NCI-H2227 treated with DMSO at 0.1 percent for 48 hours (cell line): ENCODE results near the gene SLC10A3.

Source experiments
- DNase-seq: peaks from one replicate; lab custom pipeline; 2025; lab: John Stamatoyannopoulos, UW

SLC10A3 gene

DNA sequence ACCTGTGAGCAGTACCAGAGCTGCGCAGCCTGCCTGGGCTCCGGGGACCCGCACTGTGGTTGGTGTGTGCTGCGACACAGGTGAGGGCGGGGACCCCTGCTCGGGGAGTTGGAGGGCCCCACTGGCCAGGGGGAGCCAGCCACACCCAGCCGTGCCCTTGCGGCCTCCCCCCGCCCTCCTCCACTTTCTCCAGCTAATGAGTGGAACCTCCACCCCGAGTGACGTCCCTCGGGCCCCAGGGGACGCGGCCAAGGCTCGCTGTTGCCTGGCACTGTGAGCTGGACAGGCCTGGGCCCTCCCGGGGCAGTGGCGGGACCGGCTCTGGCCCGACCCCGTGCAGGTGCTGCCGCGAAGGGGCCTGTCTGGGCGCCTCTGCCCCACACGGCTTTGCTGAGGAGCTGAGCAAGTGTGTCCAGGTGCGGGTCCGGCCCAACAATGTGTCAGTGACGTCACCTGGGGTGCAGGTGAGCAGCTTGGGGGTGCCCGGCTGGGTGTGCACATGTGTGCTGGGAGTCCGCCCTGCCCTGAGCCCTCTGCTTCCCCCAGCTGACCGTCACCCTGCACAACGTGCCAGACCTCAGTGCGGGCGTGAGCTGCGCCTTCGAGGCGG is 26.7 kb downstream of the SLC10A3 start:
- DNase-seq: no peak

DNA sequence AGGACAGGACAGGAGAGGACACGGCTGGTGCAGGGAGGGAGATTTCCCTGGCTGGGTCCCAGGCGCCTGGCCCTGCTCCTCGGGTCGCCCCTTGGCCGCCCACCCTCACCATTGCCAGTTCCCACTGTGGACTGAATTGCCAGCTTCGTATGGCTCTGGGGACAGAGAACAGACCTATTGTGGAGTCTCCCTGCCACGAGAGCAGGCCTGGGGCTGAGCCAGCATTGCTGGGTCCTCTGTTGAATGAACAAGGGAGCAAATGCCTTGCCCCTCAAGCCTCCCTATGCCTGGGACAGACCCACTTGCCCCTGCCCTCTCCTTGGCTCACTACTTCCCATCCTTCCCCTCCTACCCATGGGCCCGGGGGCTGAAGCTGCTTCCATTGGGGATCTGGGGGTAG is 28.0 kb downstream of the SLC10A3 start:
- DNase-seq: no peak

DNA sequence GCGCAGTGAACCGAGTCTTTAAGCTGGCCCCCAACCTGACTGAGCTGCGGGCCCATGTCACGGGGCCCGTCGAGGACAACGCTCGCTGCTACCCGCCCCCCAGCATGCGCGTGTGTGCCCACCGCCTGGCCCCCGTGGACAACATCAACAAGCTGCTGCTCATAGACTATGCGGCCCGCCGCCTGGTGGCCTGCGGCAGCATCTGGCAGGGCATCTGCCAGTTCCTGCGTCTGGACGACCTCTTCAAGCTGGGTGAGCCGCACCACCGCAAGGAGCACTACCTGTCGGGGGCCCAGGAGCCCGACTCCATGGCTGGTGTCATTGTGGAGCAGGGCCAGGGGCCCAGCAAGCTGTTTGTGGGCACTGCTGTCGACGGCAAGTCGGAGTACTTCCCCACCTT is 30.1 kb downstream of the SLC10A3 start:
- DNase-seq: no peak

DNA sequence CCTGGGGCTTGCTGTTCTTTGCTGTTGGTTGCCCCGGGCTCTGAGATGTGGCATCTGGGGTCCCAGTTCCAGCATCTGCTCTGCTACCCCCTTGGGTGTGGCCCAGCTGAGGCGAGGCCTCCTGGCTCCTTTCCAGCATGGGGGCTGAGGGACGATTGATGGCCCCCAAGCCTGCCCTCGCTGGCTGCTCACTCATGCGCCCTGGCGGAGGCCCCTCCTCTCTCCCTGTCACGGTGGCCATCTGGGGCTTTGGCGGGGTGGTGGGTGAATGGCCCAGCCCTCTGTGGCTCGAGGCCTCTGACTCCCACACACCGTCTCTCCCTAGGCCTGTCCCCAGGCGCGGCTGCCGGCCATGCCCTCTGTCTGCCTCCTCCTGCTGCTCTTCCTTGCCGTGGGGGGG is 30.6 kb downstream of the SLC10A3 start:
- no peak for DNase-seq

DNA sequence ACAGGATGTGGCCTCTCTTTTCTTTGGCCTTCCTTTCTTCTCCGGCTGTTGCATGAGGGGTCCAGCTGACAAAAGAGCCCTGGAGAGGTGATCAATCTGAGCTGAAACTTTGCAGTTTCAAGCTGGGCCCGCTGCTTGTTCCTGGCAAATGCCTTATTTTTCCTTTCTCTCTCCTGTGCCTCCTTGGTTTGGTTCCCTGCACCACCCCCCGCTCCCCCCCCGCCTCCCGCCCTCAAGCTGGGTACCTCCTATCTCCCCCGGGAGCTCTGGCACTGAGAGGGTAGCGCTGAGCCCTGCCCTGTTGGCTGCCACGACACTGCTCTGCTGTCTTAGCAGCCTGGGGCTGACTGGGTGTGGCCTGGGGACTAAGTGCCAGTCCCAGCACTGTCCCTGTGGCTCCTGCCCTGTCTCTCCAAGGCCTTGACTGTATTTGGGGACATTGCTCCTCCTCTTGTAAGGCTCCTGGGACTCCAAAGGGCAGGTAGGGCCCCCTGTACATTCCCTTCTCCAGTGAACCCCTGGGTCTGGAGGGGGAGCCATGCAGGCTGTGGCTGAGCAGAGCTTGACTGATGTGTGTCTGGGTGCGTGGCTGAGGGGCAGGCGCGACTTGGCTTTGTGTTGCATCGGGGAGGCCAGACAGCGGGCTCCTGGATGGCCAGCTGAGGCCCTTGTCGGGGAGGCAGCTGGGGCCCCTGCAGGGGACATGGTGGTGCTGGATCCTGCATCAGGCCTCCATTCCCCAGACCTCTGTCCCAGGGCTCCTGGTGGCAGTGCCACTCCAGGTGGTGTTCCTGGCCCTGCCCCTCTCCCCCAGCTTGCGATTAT is 31.3 kb downstream of the SLC10A3 start:
- DNase-seq: peak; percentile 7

DNA sequence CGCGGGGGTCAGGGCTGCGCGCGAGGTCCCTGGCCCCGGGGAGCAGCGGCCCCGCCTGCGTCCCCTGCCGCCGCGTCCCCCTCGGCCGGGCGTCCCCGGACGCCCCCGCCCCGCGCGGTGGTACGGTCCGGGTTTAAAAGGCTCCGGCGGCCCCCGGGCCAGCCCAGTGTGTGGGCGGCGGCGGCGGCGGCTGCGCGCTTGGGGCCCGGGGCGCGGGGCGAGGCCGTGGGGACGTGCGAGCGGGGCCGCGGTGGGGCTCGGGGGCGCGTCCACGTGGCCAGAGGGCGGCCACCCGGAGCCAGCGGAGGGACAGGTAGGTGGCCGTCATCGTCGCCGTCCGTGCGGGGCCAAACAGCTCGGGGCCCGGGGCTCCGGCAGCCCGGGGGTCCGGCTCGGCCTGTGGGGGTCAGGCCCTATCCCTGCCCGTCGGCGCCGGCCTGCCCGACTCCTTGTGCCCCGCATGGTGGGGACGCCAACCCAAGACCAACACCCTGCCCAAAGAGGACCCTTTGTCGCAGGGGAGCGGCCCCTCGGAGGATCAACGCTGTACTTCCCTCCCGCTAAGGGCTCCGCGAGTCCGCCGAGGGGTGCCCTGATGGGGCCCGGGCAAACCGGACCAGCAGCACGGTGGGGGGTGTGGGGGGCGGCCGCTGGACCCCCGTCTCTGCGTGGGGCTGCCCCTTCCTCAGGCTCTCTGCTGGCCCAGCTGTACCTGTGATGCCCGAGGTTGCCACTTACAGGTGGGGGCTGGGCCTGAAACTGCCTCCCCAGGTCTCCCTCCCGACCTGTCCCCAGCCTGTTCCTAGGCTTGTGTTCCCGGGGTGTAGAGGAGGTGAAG is 32.1 kb downstream of the SLC10A3 start, which contains the start of gene PLXNA3:
PLXNA3 (plus strand) TSS at position 166 of the 838 bp plus-strand sequence. CDS start 1,903 bp downstream, outside the sequence.
- no peak for DNase-seq

DNA sequence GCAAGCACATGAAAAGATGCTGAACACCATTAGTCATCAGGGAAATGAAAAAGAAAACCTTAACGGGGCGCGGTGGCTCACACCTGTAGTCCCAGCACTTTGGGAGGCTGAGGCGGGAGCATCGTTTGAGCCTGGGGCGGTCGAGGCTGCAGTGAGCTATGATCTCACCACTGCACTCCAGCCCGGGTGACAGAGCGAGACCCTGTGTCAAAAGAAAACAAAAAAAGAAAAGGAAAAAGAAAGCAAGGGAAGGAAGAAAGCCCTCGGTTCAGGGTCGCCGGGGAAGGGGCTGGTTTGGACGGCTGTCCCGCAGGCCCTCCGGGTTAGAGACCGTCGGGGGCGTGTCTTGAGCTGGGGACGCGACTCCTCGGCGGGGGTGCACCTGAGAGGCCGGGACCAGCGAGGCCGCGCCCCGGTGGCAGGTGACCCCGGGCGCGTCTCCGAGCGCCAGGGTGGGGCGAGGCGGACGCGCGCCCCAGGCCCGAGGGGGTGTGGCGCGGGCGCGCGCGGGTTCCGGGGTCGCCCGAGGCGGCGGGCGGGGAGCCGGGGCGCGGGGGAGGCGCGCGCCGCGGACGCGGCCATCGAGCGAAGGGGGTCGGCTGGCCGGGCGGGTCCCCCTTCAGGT is 32.8 kb downstream of the SLC10A3 start:
- no peak for DNase-seq

DNA sequence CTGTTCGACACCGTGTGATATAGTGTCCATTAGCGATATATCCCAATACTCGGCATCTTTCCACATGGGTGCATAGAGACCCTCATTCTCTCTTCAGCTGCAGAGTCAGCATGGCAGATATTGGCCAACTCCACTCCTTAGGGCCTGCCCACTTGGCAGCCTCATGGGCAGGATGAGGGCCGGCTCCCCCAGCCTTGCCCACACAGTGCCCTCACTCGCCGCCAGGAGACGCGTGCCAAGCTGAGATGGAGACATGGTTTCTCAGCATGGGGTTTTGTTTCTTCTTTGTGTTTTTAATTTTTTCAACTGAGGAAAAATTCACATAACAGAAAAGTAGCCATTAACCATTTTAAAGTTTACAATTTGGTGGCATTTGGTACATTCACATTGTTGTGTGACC is 37.6 kb downstream of the SLC10A3 start:
- no peak for DNase-seq

DNA sequence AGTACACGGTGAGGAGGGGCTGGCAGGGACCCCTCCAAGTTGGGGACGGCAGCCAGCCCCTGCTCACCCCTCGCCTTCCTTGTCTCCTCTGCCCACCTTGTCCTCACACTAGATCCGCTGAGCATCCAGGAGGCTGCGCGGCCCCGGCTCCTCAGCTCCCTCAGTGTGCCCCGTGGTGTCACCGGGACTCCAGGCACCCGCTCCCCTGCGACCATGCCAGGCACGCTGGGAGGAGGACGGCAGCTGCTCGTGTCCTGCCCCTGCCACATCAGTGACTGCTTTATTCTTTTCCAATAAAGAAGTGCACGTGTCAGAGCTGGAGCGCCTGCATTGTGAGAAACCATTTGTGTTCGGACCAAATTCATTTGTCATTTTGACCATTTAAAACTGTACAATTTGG is 40.1 kb downstream of the SLC10A3 start:
- no peak for DNase-seq

DNA sequence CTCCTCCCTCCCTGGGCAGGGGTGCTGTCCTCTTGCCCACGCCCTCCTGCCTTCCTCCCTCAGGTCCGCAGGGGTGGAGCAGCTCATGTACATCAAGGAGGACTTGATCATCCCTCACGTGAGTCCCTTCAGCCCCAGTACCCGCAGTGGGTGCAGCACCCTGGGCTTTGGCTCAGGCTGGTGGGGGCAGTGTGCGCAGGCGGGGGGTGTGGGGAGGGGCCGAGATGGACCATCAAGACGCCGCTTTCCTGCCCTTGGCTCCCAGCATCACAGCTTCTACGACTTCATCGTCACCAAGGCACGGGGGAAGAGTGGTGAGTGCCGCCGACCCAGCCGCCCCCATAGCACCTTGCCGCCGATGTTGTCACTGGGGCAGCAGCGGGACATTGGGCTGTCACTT is 40.8 kb downstream of the SLC10A3 start:
- no peak for DNase-seq

DNA sequence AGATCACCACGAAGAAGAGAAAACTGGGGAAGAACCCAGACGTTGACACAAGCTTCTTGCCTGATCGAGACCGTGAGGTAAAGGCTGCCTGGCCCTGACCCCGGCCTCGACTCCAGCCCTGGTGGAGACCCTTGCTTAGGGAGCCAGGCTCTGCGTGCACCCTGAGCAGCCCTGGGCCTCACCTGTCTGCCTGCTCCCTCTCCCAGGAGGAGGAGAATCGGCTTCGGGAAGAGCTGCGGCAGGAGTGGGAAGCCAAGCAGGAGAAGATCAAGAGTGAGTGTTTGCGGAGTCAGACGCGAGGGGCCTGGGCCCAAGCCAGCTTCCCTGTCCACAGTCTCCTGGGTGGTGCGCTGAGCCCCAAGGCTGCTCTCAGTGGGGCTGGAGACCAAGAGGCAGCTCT is 41.9 kb downstream of the SLC10A3 start:
- no peak for DNase-seq

DNA sequence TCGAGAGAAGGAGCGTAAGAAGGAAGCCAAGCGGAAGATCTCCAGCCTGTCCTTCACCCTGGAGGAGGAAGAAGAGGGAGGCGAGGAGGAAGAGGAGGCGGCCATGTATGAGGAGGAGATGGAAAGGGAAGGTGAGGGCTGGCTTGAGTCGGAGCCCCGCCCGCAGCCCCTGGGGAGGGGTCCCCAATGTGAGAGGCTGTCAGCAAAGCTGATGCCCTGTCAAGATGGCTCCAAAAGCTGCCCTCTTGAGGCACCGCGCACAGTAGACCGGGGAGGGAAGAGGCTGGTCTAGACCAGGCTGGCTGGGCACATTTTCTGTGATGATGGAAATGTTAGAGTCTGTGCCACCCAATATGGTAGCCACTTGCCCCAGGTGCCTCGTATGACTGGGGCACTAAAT is 44.0 kb downstream of the SLC10A3 start:
- DNase-seq: no peak

DNA sequence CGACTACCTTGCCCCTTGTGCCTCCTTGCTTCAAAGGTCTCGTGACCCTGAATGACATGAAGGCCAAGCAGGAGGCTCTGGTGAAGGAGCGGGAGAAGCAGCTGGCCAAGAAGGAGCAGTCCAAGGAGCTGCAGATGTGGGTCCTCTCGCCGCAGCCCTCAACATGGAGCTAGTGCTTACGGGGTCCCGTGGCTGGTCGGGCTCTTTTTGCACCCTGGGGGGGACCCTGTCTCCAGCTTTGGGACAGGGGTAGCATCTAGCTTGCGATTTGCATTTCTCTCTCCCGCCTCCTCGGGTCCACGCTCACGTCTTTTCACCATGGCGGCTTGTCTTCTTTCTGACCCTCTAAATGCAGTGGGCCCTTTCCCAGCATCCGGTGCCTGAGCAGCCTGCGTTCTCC is 44.7 kb downstream of the SLC10A3 start:
- DNase-seq: no peak

DNA sequence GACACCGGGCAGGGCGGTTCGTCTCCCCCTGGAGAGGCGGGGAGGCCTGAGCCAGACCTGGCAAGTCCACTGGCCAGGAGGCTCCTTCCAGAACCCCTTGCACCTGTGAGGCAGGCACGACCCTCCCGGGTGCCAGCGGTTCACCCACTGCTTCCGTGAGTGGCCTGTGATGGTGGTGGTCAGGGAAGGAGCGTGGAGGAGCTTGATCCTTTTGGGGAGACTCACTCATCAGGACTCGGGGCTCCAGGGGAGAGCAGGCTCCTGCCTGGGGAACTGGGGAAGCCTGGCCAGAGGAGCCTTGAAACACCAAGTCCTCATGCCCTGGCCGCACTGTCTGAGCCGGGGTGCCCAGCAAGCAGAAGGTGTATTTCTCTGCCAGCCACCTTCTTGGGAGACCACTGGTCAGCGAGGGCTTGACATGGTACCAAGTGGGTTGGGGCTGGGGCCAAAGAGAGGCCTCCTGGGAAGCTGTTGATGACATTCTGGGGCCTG is 45.6 kb downstream of the SLC10A3 start:
- DNase-seq: no peak

DNA sequence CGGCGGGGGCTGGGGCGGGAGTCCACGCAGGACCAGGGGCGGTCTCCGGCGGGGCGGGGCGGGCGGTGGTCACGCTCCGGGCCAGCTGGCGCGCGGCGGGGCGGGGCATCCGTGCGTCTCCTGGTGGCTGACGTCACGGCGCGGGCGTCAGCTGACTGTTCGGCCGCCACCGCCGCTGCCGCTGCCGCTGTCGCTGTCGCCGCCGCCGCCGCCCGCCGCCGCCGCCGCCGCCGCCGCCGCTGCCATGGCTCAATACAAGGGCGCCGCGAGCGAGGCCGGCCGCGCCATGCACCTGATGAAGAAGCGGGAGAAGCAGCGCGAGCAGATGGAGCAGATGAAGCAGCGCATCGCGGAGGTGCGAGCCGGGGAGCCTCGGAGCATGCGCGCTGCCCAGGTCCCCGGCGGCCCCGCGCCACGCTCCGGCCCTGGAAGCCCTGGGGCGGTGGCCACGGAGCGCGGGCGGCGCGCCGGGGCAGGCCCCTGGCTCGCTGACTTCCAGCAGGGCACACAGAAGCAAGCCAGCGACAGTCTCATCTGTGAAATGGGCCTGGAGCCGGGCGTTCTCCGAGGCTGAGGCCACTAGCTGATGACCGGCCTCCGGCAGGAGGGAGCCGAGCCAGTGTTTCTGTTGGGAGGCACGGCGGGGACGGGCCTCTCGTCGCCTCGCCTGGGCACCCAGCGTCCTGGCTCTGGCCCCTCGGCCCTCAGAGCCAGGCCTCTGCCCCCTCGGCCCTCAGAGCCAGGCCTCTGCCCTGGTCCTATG is 46.3 kb downstream of the SLC10A3 start, which contains the start of gene FAM50A:
FAM50A (plus strand) TSS at position 150 of the 763 bp plus-strand sequence; CDS start at position 245, 95 bp downstream.
- peak; percentile 49 for DNase-seq

DNA sequence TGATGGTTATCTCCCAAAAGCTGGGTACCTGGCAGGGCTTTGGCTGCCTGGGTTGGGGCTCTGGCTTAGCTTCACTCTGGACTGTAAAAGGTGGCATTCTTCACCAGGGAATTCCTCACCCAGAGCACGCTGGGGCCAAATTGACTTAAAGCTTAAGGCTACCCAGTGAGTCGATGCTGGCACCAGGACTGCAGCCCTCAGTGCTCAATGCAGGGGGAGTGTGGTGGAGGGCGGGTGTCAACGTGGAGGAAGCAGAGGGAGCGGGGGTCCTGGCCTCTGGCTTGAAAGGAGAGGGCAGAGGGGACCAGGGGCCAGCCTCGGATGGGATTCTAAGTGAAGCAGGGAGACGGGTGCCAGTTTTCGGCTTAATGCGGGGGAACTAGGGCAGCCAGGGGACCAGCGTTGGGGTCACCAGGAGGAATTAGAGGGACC is 46.9 kb downstream of the SLC10A3 start:
- DNase-seq: no peak

DNA sequence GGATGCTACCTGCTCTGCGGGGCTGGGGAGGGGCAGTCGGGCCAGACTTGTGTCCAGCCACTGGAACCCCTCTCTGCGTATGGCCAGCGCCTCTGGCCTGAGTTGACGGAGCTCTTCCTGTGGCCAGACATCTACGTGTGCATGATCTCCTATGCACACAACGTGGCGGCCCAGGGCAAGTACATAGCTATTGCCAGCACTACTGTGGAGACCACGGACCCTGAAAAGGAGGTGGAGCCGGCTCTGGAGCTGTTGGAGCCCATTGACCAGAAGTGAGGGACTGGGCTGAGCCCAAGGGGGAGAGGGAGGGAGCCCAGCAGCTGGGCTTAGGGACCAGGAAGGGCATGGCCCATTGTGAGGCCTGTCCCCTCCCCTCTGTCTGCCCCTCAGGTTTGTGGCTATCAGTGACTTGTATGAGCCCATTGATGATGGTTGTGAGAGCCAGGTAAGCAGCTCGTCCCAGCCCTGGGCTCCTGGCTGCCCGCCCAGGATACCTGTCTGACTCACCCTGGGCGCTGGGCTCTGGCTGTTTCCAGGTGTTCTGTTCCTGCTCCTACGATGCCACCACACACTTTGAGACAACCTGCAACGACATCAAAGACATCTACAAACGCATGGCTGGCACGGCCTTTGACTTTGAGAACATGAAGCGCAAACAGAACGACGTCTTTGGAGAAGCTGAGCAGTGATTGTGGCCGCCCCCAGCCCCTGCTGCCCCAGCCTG is 48.3 kb downstream of the SLC10A3 start:
- DNase-seq: no peak

DNA sequence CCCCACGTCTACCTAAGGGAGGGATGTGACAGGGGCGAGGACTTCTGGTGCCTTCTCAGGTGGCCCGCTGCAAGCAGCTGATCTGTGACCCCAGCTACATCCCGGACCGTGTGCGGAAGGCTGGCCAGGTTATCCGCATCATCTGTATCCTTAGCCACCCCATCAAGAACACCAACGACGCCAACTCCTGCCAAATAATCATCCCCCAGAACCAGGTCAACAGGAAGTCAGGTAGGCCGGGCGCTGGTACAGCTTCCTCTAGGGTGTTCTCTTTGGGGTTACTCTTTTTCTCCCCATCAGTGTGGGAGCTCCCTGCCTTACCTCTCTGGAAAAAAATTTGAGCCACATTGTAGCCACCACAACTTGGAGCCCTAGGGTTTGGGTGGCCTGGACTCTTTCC is 48.9 kb downstream of the SLC10A3 start:
- no peak for DNase-seq

DNA sequence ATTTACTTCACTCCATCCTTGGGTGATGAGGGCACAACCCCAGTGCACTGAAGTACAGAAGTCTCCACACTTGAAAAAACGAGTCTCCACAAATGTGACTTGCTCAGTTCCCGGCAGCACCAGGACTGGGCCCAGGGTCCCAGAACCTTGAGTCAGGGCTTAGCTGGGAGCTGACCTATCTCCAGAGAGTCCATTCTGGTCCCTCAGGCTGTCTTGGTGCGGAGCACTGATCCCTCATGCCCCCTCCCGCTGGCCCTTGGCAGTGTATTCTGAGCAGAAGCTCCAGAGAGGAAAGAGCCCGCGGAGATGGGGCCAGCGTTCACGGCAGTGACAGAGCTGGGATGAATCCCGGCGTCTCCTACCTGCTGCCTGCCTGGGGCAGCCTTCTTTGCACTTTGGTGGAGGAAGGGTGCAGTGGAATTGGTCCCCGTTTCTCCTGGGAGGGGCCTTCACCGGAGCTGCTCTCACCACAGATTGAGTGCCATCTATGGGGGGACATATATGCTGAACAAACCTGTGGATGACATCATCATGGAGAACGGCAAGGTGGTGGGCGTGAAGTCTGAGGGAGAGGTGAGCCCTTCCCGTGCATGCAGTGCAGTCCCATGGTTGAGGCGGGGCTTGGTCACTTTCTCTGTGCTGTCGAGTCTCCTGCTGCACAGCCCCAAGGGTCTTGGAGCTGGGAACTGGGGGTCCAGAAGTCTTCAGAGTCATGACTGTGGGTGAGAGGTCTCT is 49.6 kb downstream of the SLC10A3 start:
- DNase-seq: no peak

DNA sequence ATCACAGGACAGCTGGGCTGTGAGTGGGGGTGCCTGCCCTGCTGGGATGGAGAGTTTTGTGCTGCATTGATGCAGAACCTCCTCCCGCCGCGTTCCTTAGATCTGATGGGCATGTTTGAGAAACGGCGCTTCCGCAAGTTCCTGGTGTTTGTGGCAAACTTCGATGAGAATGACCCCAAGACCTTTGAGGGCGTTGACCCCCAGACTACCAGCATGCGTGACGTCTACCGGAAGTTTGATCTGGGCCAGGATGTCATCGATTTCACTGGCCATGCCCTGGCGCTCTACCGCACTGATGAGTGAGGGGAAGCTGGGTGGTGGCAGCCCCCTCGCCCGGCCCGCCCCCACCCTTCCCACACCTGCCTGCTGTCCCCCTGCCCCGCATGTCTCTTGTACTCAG is 50.6 kb downstream of the SLC10A3 start:
- DNase-seq: no peak
